Prostate gland (tissue), 2 donors: Measurements from ENCODE around the gene TCP1. TPM values are rescaled to one million over a fixed set of nuclear protein-coding genes. Genes with fewer than 3 reads are reported as not detected.
"Not testable (repeated sequence)": the region's sequence is repeated elsewhere in the genome, so short reads cannot be mapped to it uniquely, and the experiment has no call there.

Source experiments
- DNase-seq: peaks from one replicate; pipeline ENCODE4 v3.0.0-alpha.2; 2019; ENCODE audit warnings: low spot score
- H3K27ac ChIP-seq, 2 donors: fragments of 200-600 bp; sonication (generic); 2 replicates each; pipeline ENCODE4 v1.5.1; 2017 to 2019
- H3K27me3 ChIP-seq: fragments of 200-600 bp; sonication (generic); replicated peaks from 2 replicates; pipeline ENCODE4 v1.5.1; 2019; ENCODE audit not compliant: insufficient read depth
- H3K36me3 ChIP-seq, 2 donors: fragments of 200-600 bp; sonication (generic); 1 replicate in 1 of 2; 2 replicates in 1 of 2; pipeline versions ENCODE4 v1.5.1 to v1.8.1; 2017 to 2019
- H3K4me1 ChIP-seq: fragments of 200-600 bp; sonication (generic); replicated peaks from 2 replicates; pipeline ENCODE4 v1.5.1; 2019
- H3K4me3 ChIP-seq, 2 donors: fragments of 200-600 bp; sonication (generic); 2 replicates each; pipeline ENCODE4 v1.5.1; 2017 to 2019
- H3K9me3 ChIP-seq: fragments of 200-600 bp; sonication (generic); 2 replicates; pipeline ENCODE4 v1.5.1; 2017
- CTCF ChIP-seq, 4 experiments: fragments of 200-600 bp in 2 of 4; fragments of 450-650 bp in 2 of 4; sonication (generic) in 2 of 4; IDR thresholded peaks; 1 replicate in 3 of 4; 2 replicates in 1 of 4; pipeline ENCODE4 v1.5.1; 2016 to 2019; ENCODE audit warnings: antibody characterized with exemption in 4 of 4, mild to moderate bottlenecking in 2 of 4, moderate library complexity in 2 of 4
- POLR2A ChIP-seq: fragments of 450-650 bp; IDR thresholded peaks from one replicate; pipeline ENCODE4 v1.6.1; 2016; ENCODE audit warnings: antibody characterized with exemption, mild to moderate bottlenecking
- POLR2AphosphoS5 ChIP-seq: sonication (generic); formaldehyde crosslinking; IDR thresholded peaks from one replicate; pipeline ENCODE4 v1.6.1; 2017; ENCODE audit warnings: antibody characterized with exemption
- WGBS: methylation state at CpG from one replicate; pipeline ENCODE4 v1.1.5; 2018; 5-methylcytosine and 5-hydroxymethylcytosine counted together
- intact Hi-C: fragments of 100-400 bp; cut with DNase I; formaldehyde crosslinking; loops from one replicate; pipeline ENCODE4 v1.14.2; 2022
- total RNA-seq, 2 donors: library from RNA; depleted of rRNA; stranded (reverse); fragments of >200 nt; gene quantifications; one replicate each; pipeline ENCODE4 v1.1.0, GENCODE V29; 2016

The TCP1 gene
- total RNA-seq, 2 donors from 2014 or later: 145 to 187 TPM

GRCh38 chr6:159751448-159751847 is 38.0 kb downstream of the TCP1 start:
- intact Hi-C loops: no loop called here
- 81% methylated on average over 3 of the region's 3 CpGs for WGBS
- TF ChIP-seq POLR2AphosphoS5 (no peak), CTCF (IDR thresholded peaks at IDR 0.05) (no peak), POLR2A (no peak)
- no peaks in the 10 kb centered on the region for H3K36me3 ChIP-seq
- DNase-seq: no peak
- H3K9me3 ChIP-seq: no peaks in the 10 kb centered on the region
- no peaks in the 10 kb centered on the region for H3K27me3 ChIP-seq
- peak overlapping the region in 1 of 2 donors; percentile 38 for H3K27ac ChIP-seq
- H3K4me3 ChIP-seq: no peak overlapping the region
- H3K4me1 ChIP-seq: peaks cover 8% of the 10 kb centered on the region

GRCh38 chr6:159748127-159748526 is 41.3 kb downstream of the TCP1 start:
- H3K36me3 ChIP-seq, H3K27ac ChIP-seq, H3K27me3 ChIP-seq, intact Hi-C loops, DNase-seq, H3K9me3 ChIP-seq, H3K4me3 ChIP-seq, H3K4me1 ChIP-seq: not testable (repeated sequence)
- 73% methylated on average over 7 of the region's 7 CpGs for WGBS

GRCh38 chr6:159746759-159747158 is 42.6 kb downstream of the TCP1 start:
- H3K27me3 ChIP-seq: no peaks in the 10 kb centered on the region
- H3K36me3 ChIP-seq: no peaks in the 10 kb centered on the region
- intact Hi-C loops: no loop called here
- WGBS: 69% methylated on average over 1 of the region's 1 CpG
- no peak overlapping the region for H3K27ac ChIP-seq
- no peak for DNase-seq
- no peaks in the 10 kb centered on the region for H3K4me1 ChIP-seq
- no peaks in the 10 kb centered on the region for H3K9me3 ChIP-seq
- no peak overlapping the region for H3K4me3 ChIP-seq
- no peak for TF ChIP-seq POLR2A
- no peak for TF ChIP-seq POLR2AphosphoS5
- no peak for TF ChIP-seq CTCF (IDR thresholded peaks at IDR 0.05)

GRCh38 chr6:159745081-159745480 is 44.3 kb downstream of the TCP1 start:
- H3K27me3 ChIP-seq: no peaks in the 10 kb centered on the region
- peak overlapping the region in 1 of 2 donors; percentile 0 for H3K27ac ChIP-seq
- no peaks in the 10 kb centered on the region for H3K4me1 ChIP-seq
- 89% methylated on average over 7 of the region's 7 CpGs for WGBS
- no peak overlapping the region for H3K4me3 ChIP-seq
- intact Hi-C loops: no loop called here
- no peaks in the 10 kb centered on the region for H3K36me3 ChIP-seq
- no peak for DNase-seq
- no peak for TF ChIP-seq CTCF (IDR thresholded peaks at IDR 0.05)
- TF ChIP-seq POLR2A: no peak
- TF ChIP-seq POLR2AphosphoS5: no peak
- H3K9me3 ChIP-seq: no peaks in the 10 kb centered on the region

- Histone ChIP-seq H3K27me3 (no peaks in the 10 kb centered on the region), H3K4me1 (no peaks in the 10 kb centered on the region), H3K9me3 (no peaks in the 10 kb centered on the region), H3K36me3 (no peaks in the 10 kb centered on the region), H3K27ac (no peak overlapping the region), H3K4me3 (no peak overlapping the region)
- intact Hi-C loops: no loop called here
- DNase-seq: no peak
- TF ChIP-seq CTCF (IDR thresholded peaks at IDR 0.05) (no peak), POLR2AphosphoS5 (no peak), POLR2A (no peak)
- WGBS: 84% methylated on average over 1 of the region's 1 CpG
These were observed 47.2 kb downstream of the TCP1 start for GRCh38 chr6:159742165-159742564.
